A549 (cell line): Measurements from ENCODE around the gene PCSK5. TPM values are rescaled to one million over a fixed set of nuclear protein-coding genes. Genes with fewer than 3 reads are reported as not detected.

Experiments
- ATAC-seq, 2 experiments: fragments of 200-7000 bp in 1 of 2; fragments of >200 bp in 1 of 2; cut with Nextera tagmentation in 1 of 2; cut with Tn5 transposase in 1 of 2; 3 replicates each; pipeline versions ENCODE4 v1.8.0 to v1.9.1; 2018 to 2020; ENCODE audit warnings: mild to moderate bottlenecking in 1 of 2, moderate library complexity in 1 of 2
- CTCF ChIA-PET: fragments of 300-600 bp; sonication (Branson Sonifier 250); formaldehyde crosslinking; extraction: SDS; loops from one replicate; lab custom pipeline; 2021; ENCODE audit warnings: antibody characterized with exemption, inconsistent platforms; lab: Yijun Ruan, JAX
- POLR2A ChIA-PET: fragments of 350-600 bp; formaldehyde crosslinking; extraction: SDS; loops from one replicate; lab custom pipeline; 2021; ENCODE audit warnings: antibody characterized with exemption, inconsistent platforms; lab: Yijun Ruan, JAX
- DNase-seq, 2 experiments: peaks; one replicate each; pipeline versions ENCODE4 v3.0.0 to v3.0.0-alpha.2; 2011 to 2016; ENCODE audit warnings: low read depth in 1 of 2, low spot score in 1 of 2
- FAIRE-seq: peaks from 2 replicates; lab custom pipeline; 2011; peaks lifted over from hg19 to GRCh38; lab: Jason Lieb, UNC
- H3K27ac ChIP-seq, 2 experiments: fragments of >200 bp; sonication (Bioruptor Twin); formaldehyde crosslinking; 3 replicates each; pipeline ENCODE4 v1.5.1; 2016 to 2017
- H3K4me1 ChIP-seq: fragments of >200 bp; sonication (Bioruptor Twin); formaldehyde crosslinking; 3 replicates; pipeline ENCODE4 v1.6.1; 2016
- H3K4me2 ChIP-seq: fragments of >200 bp; sonication (Bioruptor Twin); formaldehyde crosslinking; 3 replicates; pipeline ENCODE4 v1.6.1; 2016
- H3K4me3 ChIP-seq: fragments of >200 bp; sonication (Bioruptor Twin); formaldehyde crosslinking; 3 replicates; pipeline ENCODE4 v1.5.1; 2016
- H3K9me3 ChIP-seq: fragments of >200 bp; sonication (Bioruptor Twin); formaldehyde crosslinking; 3 replicates; pipeline ENCODE4 v1.6.1; 2016
- CBX2 ChIP-seq: fragments of 200-600 bp; sonication (generic); IDR thresholded peaks from 2 replicates; pipeline ENCODE4 v1.6.1; 2016; ENCODE audit warnings: low read depth, mild to moderate bottlenecking, borderline replicate concordance
- CBX8 ChIP-seq: fragments of 200-600 bp; sonication (generic); IDR thresholded peaks from 2 replicates; pipeline ENCODE4 v1.6.1; 2016
- CHD4 ChIP-seq: fragments of 200-600 bp; sonication (generic); IDR thresholded peaks from 2 replicates; pipeline ENCODE4 v1.6.1; 2016; ENCODE audit warnings: antibody characterized with exemption, mild to moderate bottlenecking, borderline replicate concordance
- EHF ChIP-seq: fragments of 250-450 bp; sonication (Bioruptor Pico); IDR thresholded peaks from 2 replicates; pipeline ENCODE4 v1.5.0; 2020; ENCODE audit warnings: mild to moderate bottlenecking
- EHMT2 ChIP-seq: fragments of 200-600 bp; sonication (generic); IDR thresholded peaks from 2 replicates; pipeline ENCODE4 v1.6.1; 2016; ENCODE audit warnings: antibody characterized with exemption, low read depth, mild to moderate bottlenecking, moderate library complexity
- EP300 ChIP-seq, 2 experiments: fragments of >200 bp; sonication (Bioruptor Twin); formaldehyde crosslinking; IDR thresholded peaks; 2 replicates in 1 of 2; 3 replicates in 1 of 2; pipeline ENCODE4 v1.6.1; 2016 to 2017
- FOSB ChIP-seq: fragments of 250-450 bp; sonication (Bioruptor Pico); IDR thresholded peaks from 2 replicates; pipeline ENCODE4 v1.5.0; 2020; ENCODE audit warnings: mild to moderate bottlenecking, moderate library complexity
- FOSL2 ChIP-seq, 2 experiments: fragments of 450-650 bp in 1 of 2; fragments of >200 bp in 1 of 2; sonication (Bioruptor Twin) in 1 of 2; formaldehyde crosslinking; IDR thresholded peaks; 2 replicates each; pipeline versions ENCODE4 v1.5.0 to v1.6.1; 2016 to 2020; ENCODE audit warnings: mild to moderate bottlenecking in 1 of 2, moderate library complexity in 1 of 2
- HDAC2 ChIP-seq: fragments of 200-600 bp; sonication (generic); IDR thresholded peaks from 2 replicates; pipeline ENCODE4 v1.6.1; 2016
- HEYL ChIP-seq: fragments of 250-450 bp; sonication (Bioruptor Pico); IDR thresholded peaks from 2 replicates; pipeline ENCODE4 v1.8.0; 2021; ENCODE audit warnings: mild to moderate bottlenecking, moderate library complexity
- JUNB ChIP-seq: fragments of >200 bp; sonication (Bioruptor Twin); formaldehyde crosslinking; IDR thresholded peaks from 2 replicates; pipeline ENCODE4 v1.6.1; 2016
- KDM1A ChIP-seq: fragments of 200-600 bp; sonication (generic); IDR thresholded peaks from 2 replicates; pipeline ENCODE4 v1.6.1; 2016; ENCODE audit warnings: low read depth, mild to moderate bottlenecking
- NR3C1 ChIP-seq: fragments of >200 bp; sonication (Bioruptor Twin); formaldehyde crosslinking; IDR thresholded peaks from 3 replicates; pipeline ENCODE4 v1.6.1; 2017
- PHF8 ChIP-seq: fragments of 200-600 bp; sonication (generic); IDR thresholded peaks from 2 replicates; pipeline ENCODE4 v1.6.1; 2016; ENCODE audit warnings: low read depth, mild to moderate bottlenecking, antibody characterized with exemption, moderate library complexity, borderline replicate concordance
- RFX5 ChIP-seq: fragments of 450-650 bp; IDR thresholded peaks from 2 replicates; pipeline ENCODE4 v1.7.1; 2014; ENCODE audit warnings: antibody characterized with exemption, mild to moderate bottlenecking, moderate library complexity
- SMC3 ChIP-seq: fragments of >200 bp; sonication (Bioruptor Twin); formaldehyde crosslinking; IDR thresholded peaks from 3 replicates; pipeline ENCODE4 v1.6.1; 2018; ENCODE audit warnings: inconsistent platforms
- TP53 ChIP-seq: fragments of 250-450 bp; sonication (Bioruptor Pico); IDR thresholded peaks from 2 replicates; pipeline ENCODE4 v1.5.0; 2021; ENCODE audit warnings: mild to moderate bottlenecking, moderate library complexity
- ZC3H11A ChIP-seq: fragments of 450-650 bp; IDR thresholded peaks from 2 replicates; pipeline ENCODE4 v1.6.1; 2014; ENCODE audit warnings: antibody characterized with exemption, mild to moderate bottlenecking
- ZFP36 ChIP-seq: fragments of 450-650 bp; IDR thresholded peaks from 2 replicates; pipeline ENCODE4 v1.6.1; 2014; ENCODE audit warnings: borderline replicate concordance; ENCODE audit not compliant: partially characterized antibody
- ZNF302 ChIP-seq: fragments of 250-450 bp; sonication (Bioruptor Pico); IDR thresholded peaks from 2 replicates; pipeline ENCODE4 v1.9.0; 2021; ENCODE audit warnings: inconsistent platforms, mild to moderate bottlenecking, moderate library complexity
- WGBS: methylation state at CpG from one replicate; pipeline ENCODE4 v1.1.6; 2017; ENCODE audit errors: missing lambda C conversion rate; 5-methylcytosine and 5-hydroxymethylcytosine counted together
- polyA plus RNA-seq, 4 experiments: library from polyadenylated mRNA; depleted of rRNA in 3 of 4; stranded (reverse); fragments of >200 nt; fragmentation: RNase III in 1 of 4; extraction: RNeasy Plus Mini Kit Qiagen cat#74134 plus additional on column Dnase treatment in 1 of 4; gene quantifications; 2 replicates in 3 of 4; 3 replicates in 1 of 4; pipeline ENCODE4 v1.2.3, GENCODE V29; 2011 to 2017
- TF ChIP-seq, protein P1 (sequence below): fragments of 250-450 bp; sonication (Bioruptor Pico); IDR thresholded peaks from 2 replicates; pipeline ENCODE4 v1.5.0; 2021; ENCODE audit warnings: mild to moderate bottlenecking, moderate library complexity, borderline replicate concordance
- TF ChIP-seq, protein P2 (sequence below): fragments of 200-600 bp; sonication (generic); IDR thresholded peaks from 2 replicates; pipeline ENCODE4 v1.6.1; 2016; ENCODE audit warnings: antibody characterized with exemption, mild to moderate bottlenecking, moderate library complexity
- TF ChIP-seq, protein P3 (sequence below): fragments of 250-450 bp; sonication (Bioruptor Pico); IDR thresholded peaks from 2 replicates; pipeline ENCODE4 v1.5.0; 2020; ENCODE audit warnings: low read depth, mild to moderate bottlenecking, moderate library complexity
- TF ChIP-seq, protein P4 (sequence below): fragments of 450-650 bp; IDR thresholded peaks from 2 replicates; pipeline ENCODE4 v1.6.1; 2014; ENCODE audit warnings: antibody characterized with exemption

Gene PCSK5
- polyA plus RNA-seq, 2 of the 4 experiments (the other 2 are of a cell fraction), result 1.3 to 6.7 TPM

DNA sequence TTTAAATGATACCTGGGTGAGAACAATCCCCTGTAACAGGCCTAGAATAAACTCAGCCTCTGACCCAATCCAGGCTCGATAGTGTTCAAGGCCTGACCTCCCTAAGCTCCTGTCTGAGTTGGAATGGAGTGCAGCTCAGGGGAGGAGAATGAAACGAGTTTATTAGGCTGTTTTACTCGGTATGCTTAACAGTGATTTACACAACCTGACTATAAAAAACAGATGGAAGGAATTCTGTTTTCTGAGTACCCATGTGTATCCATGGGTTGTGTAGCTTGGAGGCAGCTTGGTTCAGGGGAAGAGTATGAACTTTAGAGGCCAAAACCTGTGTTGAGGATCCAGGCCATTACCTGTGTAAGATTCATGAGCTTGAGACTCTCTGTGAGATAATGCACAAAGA lies 67.8 kb downstream of the PCSK5 start:
- H3K4me3 ChIP-seq, result no peak overlapping the region
- DNase-seq (no peak), ATAC-seq (no peak), FAIRE-seq (no peak)
- POLR2A ChIA-PET, result no interaction called here
- 16% methylated on average over 3 of the region's 3 CpGs for WGBS
- no peaks in the 10 kb centered on the region for H3K9me3 ChIP-seq
- CTCF ChIA-PET, result no interaction called here
- H3K4me2 ChIP-seq, result no peak overlapping the region
- peaks cover 4% of the 10 kb centered on the region; the same call in 1 of the 3 replicates for H3K4me1 ChIP-seq
- TF ChIP-seq CBX2 (no peak), FOSB (CRISPR knock-in tag) (no peak), CHD4 (no peak), PHF8 (no peak), HDAC2 (no peak), ZC3H11A (no peak), FOSL2 (IDR thresholded peaks at IDR 0.05) (no peak), FOSL2 (CRISPR knock-in tag; IDR thresholded peaks at IDR 0.05) (no peak), ZNF302 (CRISPR knock-in tag) (no peak), HEYL (CRISPR knock-in tag) (no peak), EHF (CRISPR knock-in tag) (no peak), SMC3 (no peak), ZFP36 (no peak), JUNB (no peak), KDM1A (no peak), CBX8 (no peak)
- TF ChIP-seq, protein P1, sequence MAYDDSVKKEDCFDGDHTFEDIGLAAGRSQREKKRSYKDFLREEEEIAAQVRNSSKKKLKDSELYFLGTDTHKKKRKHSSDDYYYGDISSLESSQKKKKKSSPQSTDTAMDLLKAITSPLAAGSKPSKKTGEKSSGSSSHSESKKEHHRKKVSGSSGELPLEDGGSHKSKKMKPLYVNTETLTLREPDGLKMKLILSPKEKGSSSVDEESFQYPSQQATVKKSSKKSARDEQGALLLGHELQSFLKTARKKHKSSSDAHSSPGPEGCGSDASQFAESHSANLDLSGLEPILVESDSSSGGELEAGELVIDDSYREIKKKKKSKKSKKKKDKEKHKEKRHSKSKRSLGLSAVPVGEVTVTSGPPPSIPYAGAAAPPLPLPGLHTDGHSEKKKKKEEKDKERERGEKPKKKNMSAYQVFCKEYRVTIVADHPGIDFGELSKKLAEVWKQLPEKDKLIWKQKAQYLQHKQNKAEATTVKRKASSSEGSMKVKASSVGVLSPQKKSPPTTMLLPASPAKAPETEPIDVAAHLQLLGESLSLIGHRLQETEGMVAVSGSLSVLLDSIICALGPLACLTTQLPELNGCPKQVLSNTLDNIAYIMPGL (CRISPR knock-in tag), result no peak
- TF ChIP-seq, protein P2, sequence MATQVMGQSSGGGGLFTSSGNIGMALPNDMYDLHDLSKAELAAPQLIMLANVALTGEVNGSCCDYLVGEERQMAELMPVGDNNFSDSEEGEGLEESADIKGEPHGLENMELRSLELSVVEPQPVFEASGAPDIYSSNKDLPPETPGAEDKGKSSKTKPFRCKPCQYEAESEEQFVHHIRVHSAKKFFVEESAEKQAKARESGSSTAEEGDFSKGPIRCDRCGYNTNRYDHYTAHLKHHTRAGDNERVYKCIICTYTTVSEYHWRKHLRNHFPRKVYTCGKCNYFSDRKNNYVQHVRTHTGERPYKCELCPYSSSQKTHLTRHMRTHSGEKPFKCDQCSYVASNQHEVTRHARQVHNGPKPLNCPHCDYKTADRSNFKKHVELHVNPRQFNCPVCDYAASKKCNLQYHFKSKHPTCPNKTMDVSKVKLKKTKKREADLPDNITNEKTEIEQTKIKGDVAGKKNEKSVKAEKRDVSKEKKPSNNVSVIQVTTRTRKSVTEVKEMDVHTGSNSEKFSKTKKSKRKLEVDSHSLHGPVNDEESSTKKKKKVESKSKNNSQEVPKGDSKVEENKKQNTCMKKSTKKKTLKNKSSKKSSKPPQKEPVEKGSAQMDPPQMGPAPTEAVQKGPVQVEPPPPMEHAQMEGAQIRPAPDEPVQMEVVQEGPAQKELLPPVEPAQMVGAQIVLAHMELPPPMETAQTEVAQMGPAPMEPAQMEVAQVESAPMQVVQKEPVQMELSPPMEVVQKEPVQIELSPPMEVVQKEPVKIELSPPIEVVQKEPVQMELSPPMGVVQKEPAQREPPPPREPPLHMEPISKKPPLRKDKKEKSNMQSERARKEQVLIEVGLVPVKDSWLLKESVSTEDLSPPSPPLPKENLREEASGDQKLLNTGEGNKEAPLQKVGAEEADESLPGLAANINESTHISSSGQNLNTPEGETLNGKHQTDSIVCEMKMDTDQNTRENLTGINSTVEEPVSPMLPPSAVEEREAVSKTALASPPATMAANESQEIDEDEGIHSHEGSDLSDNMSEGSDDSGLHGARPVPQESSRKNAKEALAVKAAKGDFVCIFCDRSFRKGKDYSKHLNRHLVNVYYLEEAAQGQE, result no peak
- TF ChIP-seq, protein P3, sequence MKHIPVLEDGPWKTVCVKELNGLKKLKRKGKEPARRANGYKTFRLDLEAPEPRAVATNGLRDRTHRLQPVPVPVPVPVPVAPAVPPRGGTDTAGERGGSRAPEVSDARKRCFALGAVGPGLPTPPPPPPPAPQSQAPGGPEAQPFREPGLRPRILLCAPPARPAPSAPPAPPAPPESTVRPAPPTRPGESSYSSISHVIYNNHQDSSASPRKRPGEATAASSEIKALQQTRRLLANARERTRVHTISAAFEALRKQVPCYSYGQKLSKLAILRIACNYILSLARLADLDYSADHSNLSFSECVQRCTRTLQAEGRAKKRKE, result no peak
- TF ChIP-seq, all 56 proteins: peak for 0
- H3K27ac ChIP-seq, result no peak overlapping the region

DNA sequence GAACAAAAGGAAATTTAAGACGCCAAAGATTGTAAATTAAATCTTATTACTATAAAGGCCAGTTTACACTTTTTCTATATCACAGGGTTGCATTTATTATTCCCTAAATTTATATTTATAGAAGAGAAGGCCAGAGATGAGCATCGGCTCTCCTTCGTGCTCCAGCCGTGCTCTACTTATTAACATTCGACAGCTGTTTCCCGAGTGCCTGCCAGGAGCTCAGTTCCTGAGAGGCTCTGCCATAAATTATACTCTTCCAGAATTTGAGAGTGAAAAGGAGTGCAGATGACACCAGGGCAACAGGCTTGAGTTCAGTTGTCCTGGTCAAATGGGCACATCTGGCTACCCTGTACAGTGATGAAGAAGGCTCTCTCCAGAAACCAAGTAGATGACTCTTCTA lies 70.1 kb downstream of the PCSK5 start:
- H3K9me3 ChIP-seq, result no peaks in the 10 kb centered on the region
- no peaks in the 10 kb centered on the region for H3K4me1 ChIP-seq
- no peak overlapping the region for H3K4me2 ChIP-seq
- H3K27ac ChIP-seq, result no peak overlapping the region
- TF ChIP-seq TP53 (CRISPR knock-in tag), result no peak
- TF ChIP-seq, protein P4, sequence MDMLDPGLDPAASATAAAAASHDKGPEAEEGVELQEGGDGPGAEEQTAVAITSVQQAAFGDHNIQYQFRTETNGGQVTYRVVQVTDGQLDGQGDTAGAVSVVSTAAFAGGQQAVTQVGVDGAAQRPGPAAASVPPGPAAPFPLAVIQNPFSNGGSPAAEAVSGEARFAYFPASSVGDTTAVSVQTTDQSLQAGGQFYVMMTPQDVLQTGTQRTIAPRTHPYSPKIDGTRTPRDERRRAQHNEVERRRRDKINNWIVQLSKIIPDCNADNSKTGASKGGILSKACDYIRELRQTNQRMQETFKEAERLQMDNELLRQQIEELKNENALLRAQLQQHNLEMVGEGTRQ, result no peak
- no peak for TF ChIP-seq SMC3
- no peak for TF ChIP-seq NR3C1
- no peak for TF ChIP-seq RFX5
- no peak for TF ChIP-seq EHMT2
- no peak for TF ChIP-seq EP300 (IDR thresholded peaks at IDR 0.05)
- CTCF ChIA-PET, result interaction anchor here (0.5 to 0.7 kb wide), 2 partner anchors 62 to 343 kb away, joined by 3 read pairs; no protein-coding TSS in a partner anchor
- no peak overlapping the region for H3K4me3 ChIP-seq
- no peak for FAIRE-seq
- no peak for DNase-seq
- WGBS, result 89% methylated on average over 6 of the region's 6 CpGs
- POLR2A ChIA-PET, result no interaction called here
- ATAC-seq, result no peak
